ENCODE measurements around the gene TIMM9.
"Not testable (repeated sequence)": the region's sequence is repeated elsewhere in the genome, so short reads cannot be mapped to it uniquely, and the experiment has no call there.

TIMM9 gene

GRCh38 chr14:58416934-58417333, 10.4 kb downstream of the TIMM9 start:
- not testable (repeated sequence) for DNase-seq, H3K9me3 Mint-ChIP-seq, H3K4me3 Mint-ChIP-seq, ATAC-seq, H3K27ac Mint-ChIP-seq, H3K27me3 Mint-ChIP-seq
- peaks cover 14% of the 10 kb centered on the region for H3K4me1 Mint-ChIP-seq

GRCh38 chr14:58415636-58416547, 11.4 kb downstream of the TIMM9 start:
- Mint-ChIP-seq H3K27me3 (no peaks in the 10 kb centered on the region), H3K27ac (no peak overlapping the region), H3K4me3 (no peak overlapping the region), H3K9me3 (no peaks in the 10 kb centered on the region), H3K4me1 (peaks cover 14% of the 10 kb centered on the region)
- no peak for DNase-seq
- ATAC-seq, result no peak

GRCh38 chr14:58414845-58415244, 12.5 kb downstream of the TIMM9 start:
- no peak for ATAC-seq
- Mint-ChIP-seq H3K9me3 (no peaks in the 10 kb centered on the region), H3K27ac (peak overlapping the region in 1 of 2 donors; percentile 44), H3K4me1 (peaks cover 14% of the 10 kb centered on the region), H3K4me3 (no peak overlapping the region), H3K27me3 (no peaks in the 10 kb centered on the region)
- DNase-seq, result no peak

- H3K27ac Mint-ChIP-seq, result no peak overlapping the region
- H3K4me3 Mint-ChIP-seq, result no peak overlapping the region
- ATAC-seq, result no peak
- no peaks in the 10 kb centered on the region for H3K9me3 Mint-ChIP-seq
- no peaks in the 10 kb centered on the region for H3K27me3 Mint-ChIP-seq
- H3K4me1 Mint-ChIP-seq, result no peaks in the 10 kb centered on the region
- no peak for DNase-seq
Observed at GRCh38 chr14:58408681-58409215, 18.6 kb downstream of the TIMM9 start.

GRCh38 chr14:58401587-58401986, 25.7 kb downstream of the TIMM9 start:
- ATAC-seq, result peak; percentile 80
- no peaks in the 10 kb centered on the region for H3K9me3 Mint-ChIP-seq
- no peak for DNase-seq
- H3K27ac Mint-ChIP-seq, result no peak overlapping the region
- peaks cover under 1% of the 10 kb centered on the region for H3K4me1 Mint-ChIP-seq
- no peaks in the 10 kb centered on the region for H3K27me3 Mint-ChIP-seq
- no peak overlapping the region for H3K4me3 Mint-ChIP-seq

- H3K4me3 Mint-ChIP-seq, result no peak overlapping the region
- DNase-seq, result no peak
- H3K27me3 Mint-ChIP-seq, result no peaks in the 10 kb centered on the region
- H3K9me3 Mint-ChIP-seq, result no peaks in the 10 kb centered on the region
- H3K4me1 Mint-ChIP-seq, result peaks cover 12% of the 10 kb centered on the region
- peak overlapping the region in 1 of 2 donors; percentile 42 for H3K27ac Mint-ChIP-seq
- ATAC-seq, result no peak
Observed at GRCh38 chr14:58398895-58399294, 28.4 kb downstream of the TIMM9 start.

- Mint-ChIP-seq H3K4me1 (peaks cover 12% of the 10 kb centered on the region), H3K4me3 (no peak overlapping the region), H3K27me3 (no peaks in the 10 kb centered on the region), H3K9me3 (no peaks in the 10 kb centered on the region), H3K27ac (peak overlapping the region in 1 of 2 donors; percentile 42)
- ATAC-seq (no peak), DNase-seq (no peak)
Observed at GRCh38 chr14:58398495-58398894, 28.8 kb downstream of the TIMM9 start.

- no peaks in the 10 kb centered on the region for H3K9me3 Mint-ChIP-seq
- ATAC-seq (no peak), DNase-seq (no peak)
- H3K4me1 Mint-ChIP-seq, result peaks cover 12% of the 10 kb centered on the region
- H3K4me3 Mint-ChIP-seq, result peak overlapping the region in 1 of 2 donors; percentile 48
- H3K27ac Mint-ChIP-seq, result no peak overlapping the region
- H3K27me3 Mint-ChIP-seq, result no peaks in the 10 kb centered on the region
Observed at GRCh38 chr14:58397156-58397555, 30.2 kb downstream of the TIMM9 start.

GRCh38 chr14:58395812-58396788, 31.2 kb downstream of the TIMM9 start, which contains the start of gene TOMM20L:
TSS of gene TOMM20L (plus strand) at chr14:58395930. CDS start at chr14:58395958, 28 bp downstream.
- H3K4me1 Mint-ChIP-seq, result peaks cover 12% of the 10 kb centered on the region
- peak within 1 kb of the TSS; percentile 69 to 95 for H3K27ac Mint-ChIP-seq
- H3K4me3 Mint-ChIP-seq, result peak within 1 kb of the TSS; percentile 79 to 88
- DNase-seq, result peak; percentile 81 to 85
- H3K9me3 Mint-ChIP-seq, result no peaks in the 10 kb centered on the region
- H3K27me3 Mint-ChIP-seq, result no peaks in the 10 kb centered on the region
- ATAC-seq, result peak; percentile 94

GRCh38 chr14:58395562-58395811, 31.8 kb downstream of the TIMM9 start:
- H3K4me3 Mint-ChIP-seq, result peak overlapping the region; percentile 74 to 88
- H3K4me1 Mint-ChIP-seq, result peaks cover 12% of the 10 kb centered on the region
- H3K9me3 Mint-ChIP-seq, result no peaks in the 10 kb centered on the region
- DNase-seq (no peak), ATAC-seq (no peak)
- peak overlapping the region; percentile 67 to 69 for H3K27ac Mint-ChIP-seq
- no peaks in the 10 kb centered on the region for H3K27me3 Mint-ChIP-seq

- no peak for ATAC-seq
- Mint-ChIP-seq H3K27ac (no peak overlapping the region), H3K4me1 (peaks cover 6% of the 10 kb centered on the region)
Observed at GRCh38 chr14:58390830-58391229, 36.5 kb downstream of the TIMM9 start.

GRCh38 chr14:58376791-58377190, 50.5 kb downstream of the TIMM9 start:
- ATAC-seq (no peak), DNase-seq (no peak)
- H3K27ac Mint-ChIP-seq, result no peak overlapping the region
- H3K9me3 Mint-ChIP-seq, result no peaks in the 10 kb centered on the region
- no peaks in the 10 kb centered on the region for H3K4me1 Mint-ChIP-seq
- no peak overlapping the region for H3K4me3 Mint-ChIP-seq
- no peaks in the 10 kb centered on the region for H3K27me3 Mint-ChIP-seq

More at GRCh38 chr14:58390830-58391229, 36.5 kb downstream of the TIMM9 start:
- no peaks in the 10 kb centered on the region for H3K27me3 Mint-ChIP-seq
- no peak for DNase-seq
- H3K9me3 Mint-ChIP-seq, result no peaks in the 10 kb centered on the region
- no peak overlapping the region for H3K4me3 Mint-ChIP-seq

GRCh38 chr14:58368956-58369355, 58.4 kb downstream of the TIMM9 start:
- Mint-ChIP-seq H3K4me3 (no peak overlapping the region), H3K9me3 (no peaks in the 10 kb centered on the region), H3K4me1 (peaks cover 10% of the 10 kb centered on the region), H3K27me3 (no peaks in the 10 kb centered on the region), H3K27ac (peak overlapping the region in 1 of 2 donors; percentile 72)
- DNase-seq (no peak), ATAC-seq (no peak)

- Mint-ChIP-seq H3K4me1 (peaks cover 10% of the 10 kb centered on the region), H3K27ac (no peak overlapping the region), H3K9me3 (no peaks in the 10 kb centered on the region), H3K4me3 (no peak overlapping the region), H3K27me3 (no peaks in the 10 kb centered on the region)
- no peak for DNase-seq
- no peak for ATAC-seq
Observed at GRCh38 chr14:58367296-58367695, 60.0 kb downstream of the TIMM9 start.

GRCh38 chr14:58364316-58364715, 63.0 kb downstream of the TIMM9 start:
- Mint-ChIP-seq H3K4me1 (peaks cover 10% of the 10 kb centered on the region), H3K4me3 (no peak overlapping the region), H3K9me3 (no peaks in the 10 kb centered on the region), H3K27ac (peak overlapping the region; percentile 1 to 44), H3K27me3 (no peaks in the 10 kb centered on the region)
- no peak for DNase-seq
- no peak for ATAC-seq
